GM12864 (cell line): Measurements from ENCODE around the gene ABCA9.

ENCODE experiments used
- DNase-seq: peaks from one replicate; pipeline ENCODE4 v3.0.0-alpha.2; 2011; ENCODE audit warnings: low read depth
- H3K4me3 ChIP-seq: 2 replicates; pipeline ENCODE4 v1.5.1; 2011; ENCODE audit warnings: mild to moderate bottlenecking, low read depth, low read length, control low read depth
- CTCF ChIP-seq: IDR thresholded peaks from 2 replicates; pipeline ENCODE4 v1.5.1; 2011; ENCODE audit warnings: low read depth, mild to moderate bottlenecking, moderate library complexity, low read length, control low read depth, inconsistent platforms; ENCODE audit errors: missing control alignments

Gene ABCA9

GRCh38 chr17:69065113-69065512 is 4.4 kb upstream of the ABCA9 start:
- H3K4me3 ChIP-seq = no peak overlapping the region
- TF ChIP-seq CTCF = no peak
- DNase-seq = no peak

GRCh38 chr17:69064476-69064875 is 3.7 kb upstream of the ABCA9 start:
- H3K4me3 ChIP-seq = no peak overlapping the region
- no peak for DNase-seq
- no peak for TF ChIP-seq CTCF

GRCh38 chr17:69064001-69064400 is 3.3 kb upstream of the ABCA9 start:
- no peak overlapping the region for H3K4me3 ChIP-seq
- no peak for DNase-seq
- TF ChIP-seq CTCF = no peak

- TF ChIP-seq CTCF = no peak
- DNase-seq = no peak
- no peak overlapping the region for H3K4me3 ChIP-seq
Observed at GRCh38 chr17:69062860-69063581, 2.3 kb upstream of the ABCA9 start.

GRCh38 chr17:69061721-69062556 is 1.2 kb upstream of the ABCA9 start:
- H3K4me3 ChIP-seq = no peak overlapping the region
- TF ChIP-seq CTCF = no peak
- DNase-seq = no peak

GRCh38 chr17:69059458-69060175 is 1.1 kb downstream of the ABCA9 start:
- TF ChIP-seq CTCF = no peak
- H3K4me3 ChIP-seq = no peak overlapping the region
- DNase-seq = no peak
